ENCODE data around the gene OXT. TPM values are rescaled to one million over a fixed set of nuclear protein-coding genes. Genes with fewer than 3 reads are reported as not detected.

The OXT gene
- total and polyA plus RNA-seq, 2 of the 13 experiments (the other 11 are each of a cell fraction or from before 2014, with no cell fraction given): not detected

DNA sequence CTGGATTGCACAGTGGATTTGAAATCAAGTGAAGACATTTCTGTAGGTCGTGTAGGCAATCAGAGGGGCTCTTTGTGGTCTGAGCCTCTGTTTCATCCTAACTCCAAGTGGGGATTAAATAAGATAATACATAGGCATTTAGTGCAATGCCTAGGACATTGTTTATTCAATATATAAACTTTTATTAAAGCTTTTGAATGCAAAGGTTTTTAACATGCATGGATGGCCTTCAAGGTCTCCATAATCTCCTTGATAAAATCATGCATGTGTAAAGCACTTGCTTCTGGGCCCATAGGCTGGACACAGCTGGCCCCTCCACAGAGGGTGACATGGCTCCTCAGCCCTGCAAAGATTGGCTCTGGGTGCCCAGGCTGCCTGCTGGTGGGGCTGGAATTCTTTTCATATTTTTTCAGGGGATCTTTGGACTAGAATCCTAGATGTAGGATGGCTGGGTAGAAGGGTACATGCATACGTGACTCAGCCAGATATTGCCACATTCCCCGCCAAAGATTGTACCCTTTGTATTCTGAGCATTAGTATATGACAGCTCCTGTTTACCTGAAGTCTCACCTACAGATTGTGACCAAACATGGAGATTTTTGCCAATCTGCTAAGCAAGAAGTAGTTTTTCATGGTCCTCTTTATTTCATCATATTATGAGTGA lies 32.1 kb downstream of the OXT start (continued):
- TF ChIP-seq TFAP4 (IDR thresholded peaks at IDR 0.05; ENCODE audit: borderline replicate concordance, low read depth) (peak; percentile 69; the same call in 1 of the 2 replicates), IKZF1 (IDR thresholded peaks at IDR 0.05) (no peak), RFX3 (CRISPR knock-in tag; IDR thresholded peaks at IDR 0.05) (0 out of 2 replicates have a peak, but pooled peaks have one; percentile 14), ZNF747 (CRISPR knock-in tag; IDR thresholded peaks at IDR 0.05; ENCODE audit: borderline replicate concordance) (peak; percentile 80; the same call in 1 of the 2 replicates), RBFOX2 (IDR thresholded peaks at IDR 0.05; ENCODE audit: low read depth, low read length) (no peak), PHF21A (CRISPR knock-in tag; IDR thresholded peaks at IDR 0.05) (peak; percentile 95), YY1 (IDR thresholded peaks at IDR 0.05; ENCODE audit: insufficient read depth, insufficient replicate concordance, low read depth, low read length) (peak; percentile 74), THAP11 (CRISPR knock-in tag; IDR thresholded peaks at IDR 0.05) (peak; percentile 54; the same call in 1 of the 2 replicates), TFDP1 (CRISPR knock-in tag; IDR thresholded peaks at IDR 0.05; ENCODE audit: borderline replicate concordance) (peak; percentile 83; the same call in 1 of the 2 replicates)
- TF ChIP-seq, protein P1, sequence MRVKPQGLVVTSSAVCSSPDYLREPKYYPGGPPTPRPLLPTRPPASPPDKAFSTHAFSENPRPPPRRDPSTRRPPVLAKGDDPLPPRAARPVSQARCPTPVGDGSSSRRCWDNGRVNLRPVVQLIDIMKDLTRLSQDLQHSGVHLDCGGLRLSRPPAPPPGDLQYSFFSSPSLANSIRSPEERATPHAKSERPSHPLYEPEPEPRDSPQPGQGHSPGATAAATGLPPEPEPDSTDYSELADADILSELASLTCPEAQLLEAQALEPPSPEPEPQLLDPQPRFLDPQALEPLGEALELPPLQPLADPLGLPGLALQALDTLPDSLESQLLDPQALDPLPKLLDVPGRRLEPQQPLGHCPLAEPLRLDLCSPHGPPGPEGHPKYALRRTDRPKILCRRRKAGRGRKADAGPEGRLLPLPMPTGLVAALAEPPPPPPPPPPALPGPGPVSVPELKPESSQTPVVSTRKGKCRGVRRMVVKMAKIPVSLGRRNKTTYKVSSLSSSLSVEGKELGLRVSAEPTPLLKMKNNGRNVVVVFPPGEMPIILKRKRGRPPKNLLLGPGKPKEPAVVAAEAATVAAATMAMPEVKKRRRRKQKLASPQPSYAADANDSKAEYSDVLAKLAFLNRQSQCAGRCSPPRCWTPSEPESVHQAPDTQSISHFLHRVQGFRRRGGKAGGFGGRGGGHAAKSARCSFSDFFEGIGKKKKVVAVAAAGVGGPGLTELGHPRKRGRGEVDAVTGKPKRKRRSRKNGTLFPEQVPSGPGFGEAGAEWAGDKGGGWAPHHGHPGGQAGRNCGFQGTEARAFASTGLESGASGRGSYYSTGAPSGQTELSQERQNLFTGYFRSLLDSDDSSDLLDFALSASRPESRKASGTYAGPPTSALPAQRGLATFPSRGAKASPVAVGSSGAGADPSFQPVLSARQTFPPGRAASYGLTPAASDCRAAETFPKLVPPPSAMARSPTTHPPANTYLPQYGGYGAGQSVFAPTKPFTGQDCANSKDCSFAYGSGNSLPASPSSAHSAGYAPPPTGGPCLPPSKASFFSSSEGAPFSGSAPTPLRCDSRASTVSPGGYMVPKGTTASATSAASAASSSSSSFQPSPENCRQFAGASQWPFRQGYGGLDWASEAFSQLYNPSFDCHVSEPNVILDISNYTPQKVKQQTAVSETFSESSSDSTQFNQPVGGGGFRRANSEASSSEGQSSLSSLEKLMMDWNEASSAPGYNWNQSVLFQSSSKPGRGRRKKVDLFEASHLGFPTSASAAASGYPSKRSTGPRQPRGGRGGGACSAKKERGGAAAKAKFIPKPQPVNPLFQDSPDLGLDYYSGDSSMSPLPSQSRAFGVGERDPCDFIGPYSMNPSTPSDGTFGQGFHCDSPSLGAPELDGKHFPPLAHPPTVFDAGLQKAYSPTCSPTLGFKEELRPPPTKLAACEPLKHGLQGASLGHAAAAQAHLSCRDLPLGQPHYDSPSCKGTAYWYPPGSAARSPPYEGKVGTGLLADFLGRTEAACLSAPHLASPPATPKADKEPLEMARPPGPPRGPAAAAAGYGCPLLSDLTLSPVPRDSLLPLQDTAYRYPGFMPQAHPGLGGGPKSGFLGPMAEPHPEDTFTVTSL (CRISPR knock-in tag; IDR thresholded peaks at IDR 0.05; ENCODE audit: borderline replicate concordance): peak; percentile 88; the same call in 1 of the 2 replicates
- TF ChIP-seq, protein P2, sequence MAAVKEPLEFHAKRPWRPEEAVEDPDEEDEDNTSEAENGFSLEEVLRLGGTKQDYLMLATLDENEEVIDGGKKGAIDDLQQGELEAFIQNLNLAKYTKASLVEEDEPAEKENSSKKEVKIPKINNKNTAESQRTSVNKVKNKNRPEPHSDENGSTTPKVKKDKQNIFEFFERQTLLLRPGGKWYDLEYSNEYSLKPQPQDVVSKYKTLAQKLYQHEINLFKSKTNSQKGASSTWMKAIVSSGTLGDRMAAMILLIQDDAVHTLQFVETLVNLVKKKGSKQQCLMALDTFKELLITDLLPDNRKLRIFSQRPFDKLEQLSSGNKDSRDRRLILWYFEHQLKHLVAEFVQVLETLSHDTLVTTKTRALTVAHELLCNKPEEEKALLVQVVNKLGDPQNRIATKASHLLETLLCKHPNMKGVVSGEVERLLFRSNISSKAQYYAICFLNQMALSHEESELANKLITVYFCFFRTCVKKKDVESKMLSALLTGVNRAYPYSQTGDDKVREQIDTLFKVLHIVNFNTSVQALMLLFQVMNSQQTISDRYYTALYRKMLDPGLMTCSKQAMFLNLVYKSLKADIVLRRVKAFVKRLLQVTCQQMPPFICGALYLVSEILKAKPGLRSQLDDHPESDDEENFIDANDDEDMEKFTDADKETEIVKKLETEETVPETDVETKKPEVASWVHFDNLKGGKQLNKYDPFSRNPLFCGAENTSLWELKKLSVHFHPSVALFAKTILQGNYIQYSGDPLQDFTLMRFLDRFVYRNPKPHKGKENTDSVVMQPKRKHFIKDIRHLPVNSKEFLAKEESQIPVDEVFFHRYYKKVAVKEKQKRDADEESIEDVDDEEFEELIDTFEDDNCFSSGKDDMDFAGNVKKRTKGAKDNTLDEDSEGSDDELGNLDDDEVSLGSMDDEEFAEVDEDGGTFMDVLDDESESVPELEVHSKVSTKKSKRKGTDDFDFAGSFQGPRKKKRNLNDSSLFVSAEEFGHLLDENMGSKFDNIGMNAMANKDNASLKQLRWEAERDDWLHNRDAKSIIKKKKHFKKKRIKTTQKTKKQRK (IDR thresholded peaks at IDR 0.05; ENCODE audit: low read length): no peak
- TF ChIP-seq, protein P3, sequence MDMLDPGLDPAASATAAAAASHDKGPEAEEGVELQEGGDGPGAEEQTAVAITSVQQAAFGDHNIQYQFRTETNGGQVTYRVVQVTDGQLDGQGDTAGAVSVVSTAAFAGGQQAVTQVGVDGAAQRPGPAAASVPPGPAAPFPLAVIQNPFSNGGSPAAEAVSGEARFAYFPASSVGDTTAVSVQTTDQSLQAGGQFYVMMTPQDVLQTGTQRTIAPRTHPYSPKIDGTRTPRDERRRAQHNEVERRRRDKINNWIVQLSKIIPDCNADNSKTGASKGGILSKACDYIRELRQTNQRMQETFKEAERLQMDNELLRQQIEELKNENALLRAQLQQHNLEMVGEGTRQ (IDR thresholded peaks at IDR 0.05; ENCODE audit: low read depth, low read length): no peak
- TF ChIP-seq, protein P3 (CRISPR knock-in tag; IDR thresholded peaks at IDR 0.05; ENCODE audit: borderline replicate concordance): peak; percentile 42; the same call in 1 of the 2 replicates
- TF ChIP-seq, protein P4, sequence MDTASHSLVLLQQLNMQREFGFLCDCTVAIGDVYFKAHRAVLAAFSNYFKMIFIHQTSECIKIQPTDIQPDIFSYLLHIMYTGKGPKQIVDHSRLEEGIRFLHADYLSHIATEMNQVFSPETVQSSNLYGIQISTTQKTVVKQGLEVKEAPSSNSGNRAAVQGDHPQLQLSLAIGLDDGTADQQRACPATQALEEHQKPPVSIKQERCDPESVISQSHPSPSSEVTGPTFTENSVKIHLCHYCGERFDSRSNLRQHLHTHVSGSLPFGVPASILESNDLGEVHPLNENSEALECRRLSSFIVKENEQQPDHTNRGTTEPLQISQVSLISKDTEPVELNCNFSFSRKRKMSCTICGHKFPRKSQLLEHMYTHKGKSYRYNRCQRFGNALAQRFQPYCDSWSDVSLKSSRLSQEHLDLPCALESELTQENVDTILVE (CRISPR knock-in tag; IDR thresholded peaks at IDR 0.05): peak; percentile 82
